Measurements from ENCODE around the gene TMEM163.

The TMEM163 gene

DNA sequence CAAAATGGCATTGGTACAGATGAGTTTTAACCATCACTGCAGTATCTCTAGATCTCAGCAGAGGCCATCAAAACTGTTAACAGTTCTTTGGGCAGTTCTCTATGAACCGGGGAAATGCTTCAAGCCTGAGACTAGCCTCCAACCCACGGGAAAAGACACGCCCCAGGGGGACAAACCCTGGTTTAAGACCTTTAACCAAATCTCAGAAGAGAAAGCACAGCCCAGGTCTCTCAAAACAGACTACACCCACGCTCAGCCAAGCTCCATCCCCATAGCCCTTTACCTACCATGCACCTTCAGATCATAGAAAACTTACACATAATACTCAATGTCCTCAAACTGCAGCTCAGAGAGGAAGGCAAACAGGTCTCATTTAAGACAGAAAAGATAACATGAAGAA is 78.3 kb downstream of the TMEM163 start:
- no peak for DNase-seq (ENCODE audit: insufficient read length, low spot score)
- TF ChIP-seq POLR2AphosphoS5 (IDR thresholded peaks at IDR 0.05; ENCODE audit: low read depth, low read length) = no peak
- TF ChIP-seq PAX5 (IDR thresholded peaks at IDR 0.05; ENCODE audit: insufficient read depth, low read length, severe bottlenecking) = no peak
- TF ChIP-seq TAF1 (IDR thresholded peaks at IDR 0.05; ENCODE audit: low read depth, low read length) = no peak
- TF ChIP-seq POLR2A (IDR thresholded peaks at IDR 0.05; ENCODE audit: low read depth, low read length) = no peak
- peak; percentile 13; the same call in 1 of the 2 replicates for TF ChIP-seq SPI1 (IDR thresholded peaks at IDR 0.05; ENCODE audit: low read depth, low read length)
- TF ChIP-seq POU2F2 (IDR thresholded peaks at IDR 0.05; ENCODE audit: low read depth, low read length) = no peak
- FAIRE-seq = peak; percentile 86

DNA sequence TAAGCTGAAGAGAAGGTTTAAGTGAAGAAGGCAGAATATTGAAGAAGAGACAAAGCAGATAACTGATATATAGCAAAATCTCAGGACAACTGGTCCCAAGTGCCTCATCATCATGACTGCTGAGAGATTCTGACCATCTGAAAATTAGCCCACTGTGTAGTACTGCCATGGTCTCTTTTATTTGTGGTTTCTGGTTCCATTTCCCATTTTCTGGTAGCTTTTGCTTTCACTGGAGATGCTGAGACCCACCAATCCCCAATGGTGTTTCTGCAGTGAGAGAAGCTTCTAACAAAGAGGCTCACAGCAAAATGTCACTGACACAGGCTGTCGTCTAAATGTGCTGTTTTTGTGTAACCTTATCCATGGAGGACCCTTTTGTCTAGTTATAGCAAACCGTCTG is 79.5 kb downstream of the TMEM163 start:
- FAIRE-seq (no peak), DNase-seq (ENCODE audit: insufficient read length, low spot score) (no peak)
- peak; percentile 84 for TF ChIP-seq SPI1 (IDR thresholded peaks at IDR 0.05; ENCODE audit: low read depth, low read length)
- no peak for TF ChIP-seq POLR2A (IDR thresholded peaks at IDR 0.05; ENCODE audit: low read depth, low read length)

DNA sequence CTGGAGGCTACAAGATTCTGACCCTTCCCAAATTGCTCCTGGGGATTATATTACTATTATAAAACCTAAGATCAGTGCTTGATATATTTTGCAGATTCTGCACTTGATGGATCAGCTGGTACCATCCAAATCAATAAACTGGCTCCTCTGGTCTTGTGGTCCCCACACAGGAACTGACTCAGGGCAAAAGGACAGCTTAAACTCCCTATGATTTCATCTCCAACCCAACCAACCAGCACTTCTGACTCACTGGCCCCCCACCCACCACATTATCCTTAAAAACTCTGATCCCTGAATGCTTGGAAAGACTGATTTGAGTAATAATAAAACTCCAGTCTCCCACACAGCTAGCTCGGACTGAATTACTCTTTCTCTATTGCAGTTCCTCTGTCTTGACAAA is 82.1 kb downstream of the TMEM163 start:
- FAIRE-seq = no peak
- TF ChIP-seq SPI1 (IDR thresholded peaks at IDR 0.05; ENCODE audit: low read depth, low read length) = no peak
- no peak for TF ChIP-seq POLR2AphosphoS5 (IDR thresholded peaks at IDR 0.05; ENCODE audit: low read depth, low read length)
- no peak for TF ChIP-seq POU2F2 (IDR thresholded peaks at IDR 0.05; ENCODE audit: low read depth, low read length)
- TF ChIP-seq TAF1 (IDR thresholded peaks at IDR 0.05; ENCODE audit: low read depth, low read length) = no peak
- no peak for TF ChIP-seq POLR2A (IDR thresholded peaks at IDR 0.05; ENCODE audit: low read depth, low read length)
- no peak for TF ChIP-seq PAX5 (IDR thresholded peaks at IDR 0.05; ENCODE audit: insufficient read depth, low read length, severe bottlenecking)
- DNase-seq (ENCODE audit: insufficient read length, low spot score) = no peak

DNA sequence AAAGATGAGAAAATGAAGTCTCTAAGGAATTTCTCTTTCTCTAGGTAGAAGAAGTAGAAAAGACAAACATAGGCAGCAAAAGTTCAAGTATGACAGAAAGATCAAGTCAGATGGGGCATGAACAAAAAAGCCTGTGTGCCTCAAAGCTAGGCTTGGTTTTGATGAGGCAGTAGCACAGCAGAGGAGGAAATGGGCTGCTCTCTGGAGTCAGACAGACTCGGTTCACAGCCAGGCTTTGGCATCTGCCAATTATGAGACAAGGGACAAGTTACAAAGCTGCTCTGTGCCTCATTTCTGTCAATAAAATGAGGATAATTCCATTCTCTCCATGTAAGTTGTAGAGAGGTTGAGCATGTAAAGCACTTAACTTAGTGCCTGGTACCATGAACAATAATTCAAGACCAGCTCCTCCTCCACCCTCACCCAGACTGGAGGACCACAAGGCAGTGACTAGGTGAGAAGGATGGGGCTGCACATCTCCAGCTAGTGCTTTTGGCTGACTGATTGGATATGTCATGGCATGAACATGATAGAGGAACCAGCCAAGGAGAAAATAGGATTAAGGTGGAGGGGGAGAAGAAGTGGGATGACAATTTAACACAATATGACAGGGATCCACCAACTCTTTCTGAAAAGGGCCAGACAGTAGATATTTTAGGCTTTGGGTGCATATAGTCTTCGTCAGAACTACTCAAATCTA is 84.6 kb downstream of the TMEM163 start:
- peak; percentile 26 for FAIRE-seq
- DNase-seq (ENCODE audit: insufficient read length, low spot score) = no peak
- TF ChIP-seq POU2F2 (IDR thresholded peaks at IDR 0.05; ENCODE audit: low read depth, low read length) (no peak), POLR2A (IDR thresholded peaks at IDR 0.05; ENCODE audit: low read depth, low read length) (no peak), POLR2AphosphoS5 (IDR thresholded peaks at IDR 0.05; ENCODE audit: low read depth, low read length) (no peak), TAF1 (IDR thresholded peaks at IDR 0.05; ENCODE audit: low read depth, low read length) (no peak), PAX5 (IDR thresholded peaks at IDR 0.05; ENCODE audit: insufficient read depth, low read length, severe bottlenecking) (no peak), SPI1 (IDR thresholded peaks at IDR 0.05; ENCODE audit: low read depth, low read length) (no peak)

DNA sequence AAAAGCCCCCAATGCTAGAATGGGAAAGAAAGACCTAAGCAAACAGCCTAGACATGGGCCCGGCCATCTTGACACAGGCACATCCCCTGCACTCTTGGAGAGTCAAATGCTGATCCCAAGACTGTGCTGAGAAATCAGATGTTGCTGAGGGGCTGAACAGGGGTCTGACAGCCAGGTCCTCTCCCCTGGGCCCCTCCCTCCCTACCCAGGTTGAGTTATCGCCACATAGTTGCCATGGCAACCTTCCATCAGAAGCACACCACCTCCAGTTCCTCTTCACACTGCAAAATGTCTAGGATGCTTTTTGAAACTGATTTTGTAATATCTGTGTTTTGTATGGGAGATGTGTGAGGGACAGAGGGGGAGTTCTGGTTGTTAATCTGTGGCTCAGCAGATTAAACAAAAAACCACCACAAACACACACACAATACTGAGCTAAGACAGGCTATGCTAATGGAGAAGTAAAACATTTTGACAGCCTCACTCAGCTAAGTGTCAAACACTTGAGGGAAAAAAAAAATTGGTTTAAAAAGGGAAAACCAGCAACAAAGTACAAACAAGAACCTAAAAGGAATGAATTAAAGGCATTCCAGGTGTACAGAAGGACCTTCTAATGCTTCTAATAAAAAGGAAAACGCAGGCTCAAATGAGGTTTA is 88.2 kb downstream of the TMEM163 start:
- FAIRE-seq = no peak
- DNase-seq (ENCODE audit: insufficient read length, low spot score) = no peak
- TF ChIP-seq POU2F2 (IDR thresholded peaks at IDR 0.05; ENCODE audit: low read depth, low read length) (no peak), POLR2AphosphoS5 (IDR thresholded peaks at IDR 0.05; ENCODE audit: low read depth, low read length) (no peak), PAX5 (IDR thresholded peaks at IDR 0.05; ENCODE audit: insufficient read depth, low read length, severe bottlenecking) (no peak), SPI1 (IDR thresholded peaks at IDR 0.05; ENCODE audit: low read depth, low read length) (no peak), TAF1 (IDR thresholded peaks at IDR 0.05; ENCODE audit: low read depth, low read length) (no peak), POLR2A (IDR thresholded peaks at IDR 0.05; ENCODE audit: low read depth, low read length) (no peak)

DNA sequence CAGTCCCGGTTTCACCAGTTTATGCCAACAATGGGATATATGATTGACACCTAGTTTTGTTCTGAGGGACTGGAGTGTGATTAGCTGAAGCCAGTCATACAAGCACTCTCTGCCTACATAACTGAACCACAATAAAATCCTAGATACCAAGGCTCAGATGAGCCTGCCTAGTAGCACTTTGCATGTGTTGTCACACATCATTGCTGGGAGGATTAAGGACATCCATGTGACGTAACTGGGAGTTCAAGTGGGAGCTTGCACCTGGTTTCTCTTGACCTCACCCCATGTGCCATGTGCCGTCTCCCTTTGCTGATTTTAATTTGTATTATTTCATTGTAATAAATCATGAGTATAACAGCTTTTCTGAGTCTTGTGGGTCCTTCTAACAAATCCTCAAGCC is 90.3 kb downstream of the TMEM163 start:
- peak; percentile 55 for FAIRE-seq
- no peak for TF ChIP-seq POU2F2 (IDR thresholded peaks at IDR 0.05; ENCODE audit: low read depth, low read length)
- TF ChIP-seq PAX5 (IDR thresholded peaks at IDR 0.05; ENCODE audit: insufficient read depth, low read length, severe bottlenecking) = no peak
- TF ChIP-seq POLR2AphosphoS5 (IDR thresholded peaks at IDR 0.05; ENCODE audit: low read depth, low read length) = no peak
- no peak for TF ChIP-seq SPI1 (IDR thresholded peaks at IDR 0.05; ENCODE audit: low read depth, low read length)
- TF ChIP-seq POLR2A (IDR thresholded peaks at IDR 0.05; ENCODE audit: low read depth, low read length) = no peak
- no peak for TF ChIP-seq TAF1 (IDR thresholded peaks at IDR 0.05; ENCODE audit: low read depth, low read length)
- no peak for DNase-seq (ENCODE audit: insufficient read length, low spot score)

DNA sequence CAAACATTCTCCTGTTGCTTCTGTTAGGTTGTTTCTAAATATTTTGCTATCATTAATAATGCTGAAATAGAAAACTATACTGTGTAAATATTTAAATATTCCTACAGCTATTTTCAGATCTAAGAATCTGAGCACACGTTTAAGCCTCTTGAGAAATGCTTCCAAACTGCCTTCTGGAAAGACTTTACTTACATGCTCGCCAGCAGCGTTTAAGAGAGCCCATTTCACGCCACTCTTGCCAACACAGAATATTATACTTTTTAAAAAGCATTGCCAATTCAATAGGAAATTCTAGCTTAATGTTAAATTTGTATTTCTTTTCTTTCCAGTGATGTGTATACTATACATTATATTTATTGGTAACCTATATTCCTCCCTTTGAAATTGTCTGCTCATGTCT is 92.0 kb downstream of the TMEM163 start:
- FAIRE-seq (no peak), DNase-seq (ENCODE audit: insufficient read length, low spot score) (no peak)
- TF ChIP-seq POU2F2 (IDR thresholded peaks at IDR 0.05; ENCODE audit: low read depth, low read length) (no peak), PAX5 (IDR thresholded peaks at IDR 0.05; ENCODE audit: insufficient read depth, low read length, severe bottlenecking) (no peak), SPI1 (IDR thresholded peaks at IDR 0.05; ENCODE audit: low read depth, low read length) (no peak), POLR2A (IDR thresholded peaks at IDR 0.05; ENCODE audit: low read depth, low read length) (no peak), POLR2AphosphoS5 (IDR thresholded peaks at IDR 0.05; ENCODE audit: low read depth, low read length) (no peak), TAF1 (IDR thresholded peaks at IDR 0.05; ENCODE audit: low read depth, low read length) (no peak)

DNA sequence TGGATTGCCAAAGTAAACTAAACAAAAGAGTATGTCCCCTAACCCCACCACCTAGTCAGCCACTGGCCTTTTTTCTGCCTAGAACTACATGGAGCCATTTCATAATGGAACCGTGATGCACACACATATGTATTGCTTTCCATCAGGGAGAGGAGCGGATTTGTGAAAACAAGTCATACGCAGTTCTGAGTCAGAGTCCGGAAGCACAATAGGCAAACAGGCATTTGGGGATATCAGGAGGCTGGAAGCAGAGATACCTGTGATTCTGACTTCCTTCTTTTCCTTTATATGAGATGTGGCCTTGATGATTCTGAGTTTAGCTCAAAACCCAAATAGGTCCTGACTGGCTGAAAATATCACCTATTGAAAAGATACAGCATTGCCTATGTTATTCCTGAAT is 93.5 kb downstream of the TMEM163 start:
- no peak for DNase-seq (ENCODE audit: insufficient read length, low spot score)
- no peak for TF ChIP-seq PAX5 (IDR thresholded peaks at IDR 0.05; ENCODE audit: insufficient read depth, low read length, severe bottlenecking)
- TF ChIP-seq SPI1 (IDR thresholded peaks at IDR 0.05; ENCODE audit: low read depth, low read length) = peak; percentile 17; the same call in 1 of the 2 replicates
- FAIRE-seq = no peak

DNA sequence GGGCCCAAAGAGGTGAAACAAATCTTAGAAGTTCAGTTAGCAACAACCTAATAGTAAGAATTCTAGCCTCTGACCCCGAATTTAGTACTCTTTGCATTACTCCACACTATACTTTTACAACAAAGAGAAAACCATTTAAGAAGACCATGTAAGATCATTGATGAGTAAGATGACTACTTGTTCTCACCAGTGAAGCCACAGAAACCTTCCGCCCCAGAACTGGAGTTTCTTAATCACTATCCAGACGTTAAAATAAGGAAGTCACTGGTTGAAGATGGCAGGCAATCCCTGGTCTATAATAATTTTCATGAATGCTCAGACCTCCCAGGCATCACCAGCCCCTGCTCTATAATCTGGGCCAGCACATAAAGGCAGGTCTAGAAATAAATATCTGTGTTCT is 95.0 kb downstream of the TMEM163 start:
- DNase-seq (ENCODE audit: insufficient read length, low spot score) (no peak), FAIRE-seq (peak; percentile 76)
- TF ChIP-seq PAX5 (IDR thresholded peaks at IDR 0.05; ENCODE audit: insufficient read depth, low read length, severe bottlenecking) (no peak), POU2F2 (IDR thresholded peaks at IDR 0.05; ENCODE audit: low read depth, low read length) (no peak), POLR2AphosphoS5 (IDR thresholded peaks at IDR 0.05; ENCODE audit: low read depth, low read length) (no peak), SPI1 (IDR thresholded peaks at IDR 0.05; ENCODE audit: low read depth, low read length) (peak; percentile 97), TAF1 (IDR thresholded peaks at IDR 0.05; ENCODE audit: low read depth, low read length) (no peak), POLR2A (IDR thresholded peaks at IDR 0.05; ENCODE audit: low read depth, low read length) (no peak)

DNA sequence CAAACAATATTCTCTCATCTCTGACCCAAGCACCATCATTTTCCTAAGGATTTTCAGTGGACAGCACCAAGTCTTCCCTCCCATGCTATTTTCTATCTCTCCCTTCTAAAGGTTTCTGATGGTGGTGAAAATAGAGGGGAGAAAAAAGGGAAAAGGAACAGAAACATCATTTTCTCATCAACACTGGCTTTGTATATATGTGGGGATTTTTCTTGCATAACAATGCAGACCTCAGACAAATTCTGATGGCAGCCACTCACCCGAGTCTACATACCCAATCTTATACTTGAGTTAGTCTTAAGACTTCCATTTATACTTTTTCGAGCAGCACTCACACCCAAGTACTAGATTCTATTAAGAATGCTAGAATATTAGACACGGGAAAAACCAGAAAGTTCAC is 95.8 kb downstream of the TMEM163 start:
- FAIRE-seq (peak; percentile 76), DNase-seq (ENCODE audit: insufficient read length, low spot score) (no peak)
- TF ChIP-seq TAF1 (IDR thresholded peaks at IDR 0.05; ENCODE audit: low read depth, low read length) = no peak
- TF ChIP-seq PAX5 (IDR thresholded peaks at IDR 0.05; ENCODE audit: insufficient read depth, low read length, severe bottlenecking) = no peak
- peak; percentile 51; the same call in 1 of the 2 replicates for TF ChIP-seq SPI1 (IDR thresholded peaks at IDR 0.05; ENCODE audit: low read depth, low read length)
